ENCODE measurements around the gene PPP1R12C. TPM values are rescaled to one million over a fixed set of nuclear protein-coding genes. Genes with fewer than 3 reads are reported as not detected.

The PPP1R12C gene
- total RNA-seq, 4 donors from 2014 or later, result 40.0 to 110 (median 76.1) TPM

- no peak for TF ChIP-seq CTCF (IDR thresholded peaks at IDR 0.05)
- TF ChIP-seq POLR2A (IDR thresholded peaks at IDR 0.05), result no peak
- no peaks in the 10 kb centered on the region for H3K27me3 ChIP-seq
- intact Hi-C loops (cut with DNase I), result no loop called here
- no peak for DNase-seq
- H3K36me3 ChIP-seq, result peaks cover 4 to 5% of the 10 kb centered on the region in 2 donors
- WGBS, 2 donors, result 90 to 95% methylated on average over 7 of the region's 9 CpGs
- H3K9me3 ChIP-seq, result no peaks in the 10 kb centered on the region
- no peak overlapping the region for H3K4me3 ChIP-seq (replicated peaks in 1 of 3)
- peaks cover 36 to 51% of the 10 kb centered on the region in 2 donors for H3K4me1 ChIP-seq
- H3K27ac ChIP-seq, result peak overlapping the region in 2 of 3 donors; percentile 85 to 94
These were observed 2.8 kb downstream of the PPP1R12C start for GRCh38 chr19:55114566-55115145.

- Histone ChIP-seq H3K9me3 (no peaks in the 10 kb centered on the region), H3K27ac (peak overlapping the region; percentile 85 to 94 (median 85)), H3K36me3 (peaks cover 5 to 9% of the 10 kb centered on the region in 2 donors), H3K4me3 (replicated peaks in 1 of 3) (no peak overlapping the region), H3K4me1 (peaks cover 36 to 48% of the 10 kb centered on the region in 2 donors), H3K27me3 (no peaks in the 10 kb centered on the region)
- DNase-seq, result peak; percentile 96 to 99
- TF ChIP-seq POLR2A (IDR thresholded peaks at IDR 0.05) (peak in 1 of 2 donors; percentile 25), CTCF (IDR thresholded peaks at IDR 0.05) (peak in 1 of 6 experiments; percentile 7)
- 14 to 21% methylated on average over 11 to 12 of the region's 12 CpGs for WGBS, 2 donors
- intact Hi-C loops (cut with DNase I), result no loop called here
These were observed 3.8 kb downstream of the PPP1R12C start for GRCh38 chr19:55113570-55114039.

GRCh38 chr19:55112777-55113569 lies 4.5 kb downstream of the PPP1R12C start:
- WGBS, 2 donors, result 61 to 69% methylated on average over 14 to 17 of the region's 23 CpGs
- intact Hi-C loops (cut with DNase I), result no loop called here
- Histone ChIP-seq H3K9me3 (no peaks in the 10 kb centered on the region), H3K27me3 (no peaks in the 10 kb centered on the region), H3K4me3 (replicated peaks in 1 of 3) (no peak overlapping the region), H3K27ac (peak overlapping the region; percentile 85 to 94 (median 85)), H3K4me1 (peaks cover 36 to 42% of the 10 kb centered on the region in 2 donors), H3K36me3 (peaks cover 5 to 9% of the 10 kb centered on the region in 2 donors)
- TF ChIP-seq POLR2A (IDR thresholded peaks at IDR 0.05) (no peak), CTCF (IDR thresholded peaks at IDR 0.05) (no peak)
- peak; percentile 27 to 59 for DNase-seq

GRCh38 chr19:55112246-55112776 lies 5.1 kb downstream of the PPP1R12C start:
- TF ChIP-seq POLR2A (IDR thresholded peaks at IDR 0.05), result no peak
- no peak for TF ChIP-seq CTCF (IDR thresholded peaks at IDR 0.05)
- peaks cover 36 to 42% of the 10 kb centered on the region in 2 donors for H3K4me1 ChIP-seq
- WGBS, 2 donors, result 93 to 95% methylated on average over 11 to 12 of the region's 25 CpGs

More at GRCh38 chr19:55112246-55112776, 5.1 kb downstream of the PPP1R12C start:
- Histone ChIP-seq H3K27ac (peak overlapping the region; percentile 85 to 94 (median 85)), H3K27me3 (no peaks in the 10 kb centered on the region), H3K36me3 (peaks cover 5 to 9% of the 10 kb centered on the region in 2 donors), H3K4me3 (replicated peaks in 1 of 3) (no peak overlapping the region), H3K9me3 (no peaks in the 10 kb centered on the region)
- no peak for DNase-seq
- intact Hi-C loops (cut with DNase I), result no loop called here
